ENCODE results near the gene ETFRF1. TPM values are rescaled to one million over a fixed set of nuclear protein-coding genes. Genes with fewer than 3 reads are reported as not detected.
A peak's percentile ranks its signal among the peaks of the same experiment; 100 is the strongest.

ETFRF1 gene
- total RNA-seq, 2 donors from 2014 or later: 10.5 to 13.7 TPM

DNA sequence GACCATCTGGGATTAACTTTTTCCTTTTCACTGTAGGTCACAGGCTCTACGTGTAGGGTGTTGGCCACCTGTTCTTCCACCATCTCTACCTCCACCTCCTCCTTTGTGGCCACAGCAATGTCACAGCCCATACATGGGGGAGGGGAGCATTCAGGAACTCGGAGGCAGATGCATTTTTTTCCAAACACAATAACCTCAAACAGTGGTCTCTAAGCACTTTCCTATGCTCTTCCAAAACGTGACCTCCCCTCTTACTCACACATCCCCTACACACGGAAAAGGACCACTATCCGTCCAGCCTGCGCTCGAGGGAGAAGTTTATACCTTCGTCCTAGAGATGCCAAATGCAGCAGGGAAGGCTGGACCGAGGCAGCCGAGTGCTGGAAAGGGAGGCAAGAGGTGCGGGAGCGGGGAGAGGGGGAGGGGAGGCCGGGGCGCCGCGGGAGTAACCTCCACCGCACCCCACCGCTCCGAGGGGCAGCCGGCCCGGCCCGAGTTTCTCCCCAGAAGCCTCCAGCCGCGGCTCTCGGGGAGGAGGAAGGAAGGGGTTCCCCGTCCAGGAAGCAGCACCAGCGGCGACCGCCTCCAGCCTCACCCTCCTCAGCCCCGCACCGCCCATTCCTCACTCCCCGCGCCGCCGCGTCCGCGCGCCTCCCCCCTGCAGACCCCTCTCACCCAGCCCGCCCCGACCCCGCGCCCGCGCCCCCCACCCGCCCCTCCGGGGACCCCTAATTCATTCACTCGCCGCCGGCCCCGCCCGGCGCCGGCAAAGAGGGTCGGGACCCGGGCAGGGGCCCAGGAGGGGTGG is 55.1 kb downstream of the ETFRF1 start:
- H3K27ac ChIP-seq: peak overlapping the region; percentile 92
- H3K9ac ChIP-seq (ENCODE audit: low read depth in 2 of 2, low read length in 2 of 2): peak overlapping the region; percentile 64 to 92
- peaks cover 4% of the 10 kb centered on the region for H3K4me1 ChIP-seq
- H3K27me3 ChIP-seq: no peaks in the 10 kb centered on the region
- TF ChIP-seq, protein P1, sequence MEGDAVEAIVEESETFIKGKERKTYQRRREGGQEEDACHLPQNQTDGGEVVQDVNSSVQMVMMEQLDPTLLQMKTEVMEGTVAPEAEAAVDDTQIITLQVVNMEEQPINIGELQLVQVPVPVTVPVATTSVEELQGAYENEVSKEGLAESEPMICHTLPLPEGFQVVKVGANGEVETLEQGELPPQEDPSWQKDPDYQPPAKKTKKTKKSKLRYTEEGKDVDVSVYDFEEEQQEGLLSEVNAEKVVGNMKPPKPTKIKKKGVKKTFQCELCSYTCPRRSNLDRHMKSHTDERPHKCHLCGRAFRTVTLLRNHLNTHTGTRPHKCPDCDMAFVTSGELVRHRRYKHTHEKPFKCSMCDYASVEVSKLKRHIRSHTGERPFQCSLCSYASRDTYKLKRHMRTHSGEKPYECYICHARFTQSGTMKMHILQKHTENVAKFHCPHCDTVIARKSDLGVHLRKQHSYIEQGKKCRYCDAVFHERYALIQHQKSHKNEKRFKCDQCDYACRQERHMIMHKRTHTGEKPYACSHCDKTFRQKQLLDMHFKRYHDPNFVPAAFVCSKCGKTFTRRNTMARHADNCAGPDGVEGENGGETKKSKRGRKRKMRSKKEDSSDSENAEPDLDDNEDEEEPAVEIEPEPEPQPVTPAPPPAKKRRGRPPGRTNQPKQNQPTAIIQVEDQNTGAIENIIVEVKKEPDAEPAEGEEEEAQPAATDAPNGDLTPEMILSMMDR (IDR thresholded peaks at IDR 0.05): no peak
- peak overlapping the region; percentile 87 for H3K4me3 ChIP-seq
- no peaks in the 10 kb centered on the region for H3K36me3 ChIP-seq
- H3K9me3 ChIP-seq: no peaks in the 10 kb centered on the region
- peak; percentile 69 for DNase-seq
- intact Hi-C loops (cut with DNase I): loop anchor here (10.0 kb wide), 1 partner anchor 75 kb away; no protein-coding TSS in a partner anchor

DNA sequence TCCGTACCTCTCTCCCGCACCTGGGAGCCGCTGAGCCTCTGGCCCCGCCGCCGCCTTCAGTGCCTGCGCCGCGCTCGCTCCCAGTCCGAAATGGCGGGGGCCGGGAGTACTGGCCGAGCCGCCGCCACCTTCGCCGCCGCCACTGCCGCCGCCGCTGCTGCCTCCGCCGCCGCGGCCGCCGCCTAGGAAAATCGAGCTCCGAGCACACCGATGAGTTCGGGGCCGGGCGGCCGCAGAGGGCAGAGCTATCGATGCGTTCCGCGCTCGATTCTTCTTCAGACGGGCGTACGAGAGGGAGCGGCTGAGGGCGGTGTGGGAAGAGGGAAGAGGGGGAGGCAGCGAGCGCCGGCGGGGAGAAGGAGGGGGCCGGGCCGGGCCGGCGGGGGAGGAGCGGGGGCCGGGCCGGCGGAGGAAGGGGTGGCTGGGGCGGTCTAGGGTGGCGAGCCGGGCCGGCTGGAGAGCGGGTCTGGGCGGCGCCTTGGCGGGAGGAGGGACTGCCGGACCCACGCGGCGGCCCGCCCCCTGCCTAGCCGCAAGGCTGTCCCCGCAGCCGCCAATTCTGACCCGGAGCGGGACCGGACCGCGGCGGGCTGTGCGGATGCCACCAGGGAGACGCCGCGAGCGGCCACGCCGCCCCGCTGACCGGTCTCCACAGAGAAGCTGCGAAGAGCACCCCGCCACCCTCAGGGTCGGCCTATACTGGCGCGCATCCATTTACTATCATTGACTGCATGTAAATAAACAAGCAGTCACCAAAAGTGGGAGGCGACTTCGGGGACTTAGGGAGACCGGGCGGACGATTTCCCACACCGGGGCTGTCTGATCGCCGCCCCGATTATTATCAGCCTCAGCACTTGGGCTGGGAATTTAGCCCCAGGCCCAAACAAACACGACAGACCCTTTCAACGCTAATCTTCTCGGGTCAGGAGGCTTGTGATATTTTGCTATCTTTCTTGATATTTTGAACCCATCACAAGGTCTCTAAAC is 56.0 kb downstream of the ETFRF1 start, which contains the start of gene KRAS:
TSS of gene KRAS (minus strand) at position 186 of the 987 bp plus-strand sequence.
- intact Hi-C loops (cut with DNase I): no loop called here
- TF ChIP-seq, protein P1 (IDR thresholded peaks at IDR 0.05): no peak
- peak; percentile 96 for DNase-seq
- Histone ChIP-seq H3K9ac (ENCODE audit: low read depth in 2 of 2, low read length in 2 of 2) (peak within 1 kb of the TSS; percentile 64 to 92), H3K4me1 (peaks cover 4% of the 10 kb centered on the region), H3K9me3 (no peaks in the 10 kb centered on the region), H3K27ac (peak within 1 kb of the TSS; percentile 92), H3K4me3 (peak within 1 kb of the TSS; percentile 87), H3K27me3 (no peaks in the 10 kb centered on the region), H3K36me3 (no peaks in the 10 kb centered on the region)

DNA sequence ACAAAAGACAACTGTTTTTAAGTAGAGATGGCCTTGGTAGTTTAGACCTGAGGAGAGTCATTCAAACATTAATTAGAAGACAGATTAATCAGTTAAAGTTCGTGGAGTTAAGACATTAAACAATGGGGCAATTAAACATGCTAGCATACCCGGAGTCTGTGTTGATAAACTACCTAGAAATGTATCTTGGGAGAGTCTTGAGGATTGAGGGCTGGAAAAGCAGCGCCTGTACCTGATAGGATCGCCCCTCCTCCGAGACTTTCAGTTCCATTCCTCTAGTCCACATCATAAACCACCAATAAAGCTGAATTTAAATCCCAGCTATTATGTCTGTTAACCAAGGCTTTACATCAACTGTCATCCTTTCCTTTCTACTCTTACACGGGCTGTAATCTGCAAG is 56.7 kb downstream of the ETFRF1 start:
- no peak for DNase-seq
- Histone ChIP-seq H3K36me3 (no peaks in the 10 kb centered on the region), H3K4me1 (peaks cover 4% of the 10 kb centered on the region), H3K4me3 (peak overlapping the region; percentile 87), H3K27me3 (no peaks in the 10 kb centered on the region), H3K9me3 (no peaks in the 10 kb centered on the region), H3K9ac (ENCODE audit: low read depth in 2 of 2, low read length in 2 of 2) (peak overlapping the region in 1 of 2 donors; percentile 75), H3K27ac (peak overlapping the region; percentile 92)
- intact Hi-C loops (cut with DNase I): no loop called here
- TF ChIP-seq, protein P1 (IDR thresholded peaks at IDR 0.05): no peak

DNA sequence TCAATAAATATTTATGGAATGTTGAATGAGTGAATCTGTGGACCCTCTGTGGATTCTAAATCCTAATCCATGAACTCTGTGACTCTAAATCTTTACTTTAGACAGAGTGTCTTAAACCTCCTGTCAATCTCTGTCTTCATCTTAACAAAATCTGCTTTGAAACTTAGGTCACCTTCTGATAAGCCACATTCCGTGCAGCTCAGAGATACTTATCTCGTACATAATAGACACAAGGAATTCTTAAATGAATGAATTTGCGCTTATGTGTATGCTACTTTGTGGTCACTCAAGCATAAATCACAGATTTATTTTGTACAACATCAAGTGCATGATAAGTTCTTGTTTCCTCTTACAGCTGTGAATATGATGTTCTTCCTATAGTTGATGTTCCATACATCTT is 57.9 kb downstream of the ETFRF1 start:
- Histone ChIP-seq H3K27ac (no peak overlapping the region), H3K27me3 (no peaks in the 10 kb centered on the region), H3K4me1 (peaks cover 4% of the 10 kb centered on the region), H3K9me3 (no peaks in the 10 kb centered on the region), H3K36me3 (no peaks in the 10 kb centered on the region), H3K9ac (ENCODE audit: low read depth in 2 of 2, low read length in 2 of 2) (no peak overlapping the region), H3K4me3 (no peak overlapping the region)
- intact Hi-C loops (cut with DNase I): no loop called here
- DNase-seq: no peak
- TF ChIP-seq, protein P1 (IDR thresholded peaks at IDR 0.05): no peak

DNA sequence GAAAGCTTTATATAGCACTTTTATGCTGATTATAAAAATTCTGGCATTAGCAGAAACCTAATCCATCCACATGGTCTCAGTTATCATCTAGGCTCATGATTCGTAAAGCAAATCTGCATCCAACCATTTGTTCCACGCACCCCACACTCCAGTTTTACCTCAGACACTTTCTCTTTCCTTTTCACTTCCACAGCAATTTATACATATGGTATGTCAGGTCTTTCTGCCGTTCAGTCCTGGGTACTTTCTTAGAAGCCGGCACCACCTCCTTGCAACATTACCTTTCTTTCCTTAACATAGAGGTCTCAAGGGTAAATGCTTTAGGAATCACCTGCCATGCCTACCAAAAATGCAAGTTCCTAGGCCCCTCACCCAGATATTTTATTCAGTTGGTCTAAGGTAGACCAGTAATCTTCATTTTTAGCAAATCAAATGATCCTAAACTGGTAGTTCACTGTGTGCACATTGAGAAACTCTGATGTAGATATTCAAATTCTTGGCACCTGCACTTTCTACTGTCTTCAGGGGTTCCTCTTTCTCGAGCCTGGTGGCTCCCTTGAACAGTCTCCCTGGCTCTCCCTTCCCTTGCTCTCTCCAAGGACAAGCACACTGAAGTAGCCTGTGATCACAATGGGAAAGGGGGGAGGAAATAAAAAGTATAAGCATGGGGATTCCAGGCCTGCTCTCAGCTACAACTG is 58.5 kb downstream of the ETFRF1 start:
- Histone ChIP-seq H3K36me3 (no peaks in the 10 kb centered on the region), H3K27me3 (no peaks in the 10 kb centered on the region), H3K9ac (ENCODE audit: low read depth in 2 of 2, low read length in 2 of 2) (no peak overlapping the region), H3K27ac (no peak overlapping the region), H3K9me3 (no peaks in the 10 kb centered on the region), H3K4me1 (peaks cover 4% of the 10 kb centered on the region), H3K4me3 (no peak overlapping the region)
- intact Hi-C loops (cut with DNase I): no loop called here
- DNase-seq: no peak
- TF ChIP-seq, protein P1 (IDR thresholded peaks at IDR 0.05): no peak

Measured in colonic mucosa (tissue), 4 donors.